LNCaP clone FGC (cell line): ENCODE measurements around the gene SNRNP48.

ENCODE experiments used
- DNase-seq: peaks from one replicate; pipeline ENCODE4 v3.0.0-alpha.2; 2011; ENCODE audit warnings: low read depth
- H3K4me3 ChIP-seq: 2 replicates; pipeline ENCODE4 v1.5.1; 2011; ENCODE audit warnings: mild to moderate bottlenecking, low read depth, low read length, control low read depth
- CTCF ChIP-seq: IDR thresholded peaks from 2 replicates; pipeline ENCODE4 v1.5.1; 2012; ENCODE audit warnings: mild to moderate bottlenecking; ENCODE audit not compliant: control insufficient read depth, insufficient read depth; ENCODE audit errors: extremely low read depth

SNRNP48 gene

GRCh38 chr6:7589949-7590917 lies at the start of gene SNRNP48:
Gene SNRNP48, plus strand, starts transcription at chr6:7590198. Its CDS starts 60 bp downstream, at chr6:7590258.
- H3K4me3 ChIP-seq, result peak within 1 kb of the TSS; percentile 87
- TF ChIP-seq CTCF, result no peak
- DNase-seq, result peak; percentile 70

- no peak for TF ChIP-seq CTCF
- no peak for DNase-seq
- no peak overlapping the region for H3K4me3 ChIP-seq
These were observed 49.4 kb upstream of the SNRNP48 start for GRCh38 chr6:7540595-7540994.

- 0 out of 2 replicates have a peak, but pooled peaks have one; percentile 2 for TF ChIP-seq CTCF
- H3K4me3 ChIP-seq, result peak within 1 kb of the TSS; percentile 85
- no peak for DNase-seq
These were observed 48.6 kb upstream of the SNRNP48 start, which contains the start of gene DSP for GRCh38 chr6:7541175-7542064. Gene DSP, plus strand, starts transcription at chr6:7541671. Its CDS starts 245 bp downstream, at chr6:7541916.

- peak overlapping the region; percentile 85 for H3K4me3 ChIP-seq
- TF ChIP-seq CTCF, result no peak
- no peak for DNase-seq
These were observed 47.7 kb upstream of the SNRNP48 start for GRCh38 chr6:7542065-7542873.

- H3K4me3 ChIP-seq, result peak overlapping the region; percentile 85
- TF ChIP-seq CTCF, result no peak
- peak; percentile 84 for DNase-seq
These were observed 46.9 kb upstream of the SNRNP48 start for GRCh38 chr6:7542874-7543624.
